ENCODE results near the gene SUGCT. TPM values are rescaled to one million over a fixed set of nuclear protein-coding genes. Genes with fewer than 3 reads are reported as not detected.

The SUGCT gene
- total and polyA plus RNA-seq, 9 of the 15 experiments (the other 6 are each of a cell fraction or from before 2014, with no cell fraction given): 0.58 to 2.5 (median 1.4) TPM

GRCh38 chr7:40882071-40882658, 747.4 kb downstream of the SUGCT start:
- H3K4me1 ChIP-seq (replicated peaks in 1 of 2; ENCODE audit: control insufficient read depth in 2 of 2, insufficient read depth in 2 of 2, low read length in 2 of 2): no peaks in the 10 kb centered on the region
- ATAC-seq (no peak), FAIRE-seq (no peak), DNase-seq (ENCODE audit: extremely low read depth in 1 of 4, low spot score in 3 of 4) (no peak)
- H3K9me3 ChIP-seq (replicated peaks; ENCODE audit: control insufficient read depth, insufficient read depth, low read depth, low read length): no peaks in the 10 kb centered on the region
- H3K27ac ChIP-seq (ENCODE audit: extremely low read depth, low read depth, low read length): no peak overlapping the region
- intact Hi-C loops (cut with micrococcal nuclease): no loop called here
- no peak overlapping the region for H2AFZ ChIP-seq (ENCODE audit: low read depth, low read length)
- POLR2A ChIA-PET: no interaction called here
- in situ Hi-C loops (cut with MboI): no loop called here
- H4K20me1 ChIP-seq (replicated peaks; ENCODE audit: control insufficient read depth, insufficient read depth, low read length): no peaks in the 10 kb centered on the region
- CTCF ChIA-PET (ENCODE audit: low intra/inter-chr PET ratio): no interaction called here
- H3K27me3 ChIP-seq (ENCODE audit: control insufficient read depth in 2 of 2, insufficient read depth in 2 of 2, low read length in 2 of 2): no peaks in the 10 kb centered on the region
- H3K9me1 ChIP-seq (ENCODE audit: control insufficient read depth, insufficient read depth, low read length): no peaks in the 10 kb centered on the region
- TF ChIP-seq, protein P1, sequence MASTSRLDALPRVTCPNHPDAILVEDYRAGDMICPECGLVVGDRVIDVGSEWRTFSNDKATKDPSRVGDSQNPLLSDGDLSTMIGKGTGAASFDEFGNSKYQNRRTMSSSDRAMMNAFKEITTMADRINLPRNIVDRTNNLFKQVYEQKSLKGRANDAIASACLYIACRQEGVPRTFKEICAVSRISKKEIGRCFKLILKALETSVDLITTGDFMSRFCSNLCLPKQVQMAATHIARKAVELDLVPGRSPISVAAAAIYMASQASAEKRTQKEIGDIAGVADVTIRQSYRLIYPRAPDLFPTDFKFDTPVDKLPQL (IDR thresholded peaks at IDR 0.05; ENCODE audit: extremely low read depth, insufficient read length): no peak
- TF ChIP-seq SAFB2 (IDR thresholded peaks at IDR 0.05; ENCODE audit: borderline replicate concordance, low read depth, low read length, severe bottlenecking) (no peak), POLR2AphosphoS2 (IDR thresholded peaks at IDR 0.05; ENCODE audit: low read length) (no peak), MAZ (CRISPR knock-in tag; conservative IDR thresholded peaks at IDR 0.05 in 1 of 2, IDR thresholded peaks at IDR 0.05 in 1 of 2) (no peak), ZNF695 (CRISPR knock-in tag; IDR thresholded peaks at IDR 0.05) (no peak), BDP1 (IDR thresholded peaks at IDR 0.05; ENCODE audit: insufficient read depth, insufficient read length) (no peak), TRIM24 (IDR thresholded peaks at IDR 0.05) (no peak), YY1 (IDR thresholded peaks at IDR 0.05; ENCODE audit: borderline replicate concordance in 1 of 3, control insufficient read depth in 1 of 3, extremely low read depth in 1 of 3, insufficient read depth in 3 of 3, insufficient read length in 1 of 3, insufficient replicate concordance in 2 of 3, low read depth in 1 of 3, low read length in 2 of 3) (no peak), ZNF583 (CRISPR knock-in tag; IDR thresholded peaks at IDR 0.05) (no peak), ZNF121 (CRISPR knock-in tag; conservative IDR thresholded peaks at IDR 0.05) (no peak), RNF219 (CRISPR knock-in tag; IDR thresholded peaks at IDR 0.05) (no peak), XRCC3 (IDR thresholded peaks at IDR 0.05) (no peak)
- TF ChIP-seq, protein P2, sequence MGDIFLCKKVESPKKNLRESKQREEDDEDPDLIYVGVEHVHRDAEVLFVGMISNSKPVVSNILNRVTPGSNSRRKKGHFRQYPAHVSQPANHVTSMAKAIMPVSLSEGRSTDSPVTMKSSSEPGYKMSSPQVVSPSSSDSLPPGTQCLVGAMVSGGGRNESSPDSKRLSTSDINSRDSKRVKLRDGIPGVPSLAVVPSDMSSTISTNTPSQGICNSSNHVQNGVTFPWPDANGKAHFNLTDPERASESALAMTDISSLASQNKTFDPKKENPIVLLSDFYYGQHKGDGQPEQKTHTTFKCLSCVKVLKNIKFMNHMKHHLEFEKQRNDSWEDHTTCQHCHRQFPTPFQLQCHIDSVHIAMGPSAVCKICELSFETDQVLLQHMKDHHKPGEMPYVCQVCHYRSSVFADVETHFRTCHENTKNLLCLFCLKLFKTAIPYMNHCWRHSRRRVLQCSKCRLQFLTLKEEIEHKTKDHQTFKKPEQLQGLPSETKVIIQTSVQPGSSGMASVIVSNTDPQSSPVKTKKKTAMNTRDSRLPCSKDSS (IDR thresholded peaks at IDR 0.05; ENCODE audit: low read depth, partially characterized antibody): no peak
- TF ChIP-seq, protein P3, sequence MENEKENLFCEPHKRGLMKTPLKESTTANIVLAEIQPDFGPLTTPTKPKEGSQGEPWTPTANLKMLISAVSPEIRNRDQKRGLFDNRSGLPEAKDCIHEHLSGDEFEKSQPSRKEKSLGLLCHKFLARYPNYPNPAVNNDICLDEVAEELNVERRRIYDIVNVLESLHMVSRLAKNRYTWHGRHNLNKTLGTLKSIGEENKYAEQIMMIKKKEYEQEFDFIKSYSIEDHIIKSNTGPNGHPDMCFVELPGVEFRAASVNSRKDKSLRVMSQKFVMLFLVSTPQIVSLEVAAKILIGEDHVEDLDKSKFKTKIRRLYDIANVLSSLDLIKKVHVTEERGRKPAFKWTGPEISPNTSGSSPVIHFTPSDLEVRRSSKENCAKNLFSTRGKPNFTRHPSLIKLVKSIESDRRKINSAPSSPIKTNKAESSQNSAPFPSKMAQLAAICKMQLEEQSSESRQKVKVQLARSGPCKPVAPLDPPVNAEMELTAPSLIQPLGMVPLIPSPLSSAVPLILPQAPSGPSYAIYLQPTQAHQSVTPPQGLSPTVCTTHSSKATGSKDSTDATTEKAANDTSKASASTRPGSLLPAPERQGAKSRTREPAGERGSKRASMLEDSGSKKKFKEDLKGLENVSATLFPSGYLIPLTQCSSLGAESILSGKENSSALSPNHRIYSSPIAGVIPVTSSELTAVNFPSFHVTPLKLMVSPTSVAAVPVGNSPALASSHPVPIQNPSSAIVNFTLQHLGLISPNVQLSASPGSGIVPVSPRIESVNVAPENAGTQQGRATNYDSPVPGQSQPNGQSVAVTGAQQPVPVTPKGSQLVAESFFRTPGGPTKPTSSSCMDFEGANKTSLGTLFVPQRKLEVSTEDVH (IDR thresholded peaks at IDR 0.05; ENCODE audit: low read depth, partially characterized antibody): no peak
- no peak overlapping the region for H3K4me3 ChIP-seq
- no peaks in the 10 kb centered on the region for H3K36me3 ChIP-seq (ENCODE audit: control insufficient read depth, insufficient read depth, low read length)
- no peak overlapping the region for H3K9ac ChIP-seq (ENCODE audit: insufficient read depth in 1 of 2, low read depth in 2 of 2, low read length in 2 of 2)
- no peaks in the 10 kb centered on the region for H3K79me2 ChIP-seq (ENCODE audit: control insufficient read depth, insufficient read depth, low read length)
- H3K4me2 ChIP-seq (ENCODE audit: insufficient read depth, low read length): no peak overlapping the region
- BruUV-seq (replicated peaks): no TSS peak

All from K562 (cell line).